ENCODE data around the gene POLR2E.
A peak's percentile ranks its signal among the peaks of the same experiment; 100 is the strongest.

Gene POLR2E

DNA sequence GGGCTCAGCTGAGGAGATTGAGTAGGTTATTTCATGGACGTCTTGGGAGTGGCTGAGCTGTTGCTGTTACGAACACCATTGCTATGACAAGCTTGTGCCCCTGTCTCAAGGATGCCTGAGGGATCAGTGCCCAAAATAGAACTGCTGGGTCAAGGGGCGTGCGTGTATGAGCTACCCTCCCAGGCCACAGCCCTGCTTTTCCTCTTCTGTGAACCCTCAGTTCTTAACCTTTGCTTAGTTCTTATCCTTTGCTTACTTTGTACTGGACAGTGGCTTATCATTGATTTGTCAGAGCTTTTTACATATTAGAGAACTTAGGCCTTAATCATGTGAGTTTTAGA, 19.2 kb downstream of the POLR2E start:
- no peak for DNase-seq

- DNase-seq = peak; percentile 60 to 98 (median 84)
Observed at GRCh38 chr19:1074544-1075283, 20.5 kb downstream of the POLR2E start.

- DNase-seq = no peak
Observed at GRCh38 chr19:1073956-1074517, 21.1 kb downstream of the POLR2E start.

- no peak for DNase-seq
Observed at GRCh38 chr19:1073063-1073955, 21.9 kb downstream of the POLR2E start.

DNA sequence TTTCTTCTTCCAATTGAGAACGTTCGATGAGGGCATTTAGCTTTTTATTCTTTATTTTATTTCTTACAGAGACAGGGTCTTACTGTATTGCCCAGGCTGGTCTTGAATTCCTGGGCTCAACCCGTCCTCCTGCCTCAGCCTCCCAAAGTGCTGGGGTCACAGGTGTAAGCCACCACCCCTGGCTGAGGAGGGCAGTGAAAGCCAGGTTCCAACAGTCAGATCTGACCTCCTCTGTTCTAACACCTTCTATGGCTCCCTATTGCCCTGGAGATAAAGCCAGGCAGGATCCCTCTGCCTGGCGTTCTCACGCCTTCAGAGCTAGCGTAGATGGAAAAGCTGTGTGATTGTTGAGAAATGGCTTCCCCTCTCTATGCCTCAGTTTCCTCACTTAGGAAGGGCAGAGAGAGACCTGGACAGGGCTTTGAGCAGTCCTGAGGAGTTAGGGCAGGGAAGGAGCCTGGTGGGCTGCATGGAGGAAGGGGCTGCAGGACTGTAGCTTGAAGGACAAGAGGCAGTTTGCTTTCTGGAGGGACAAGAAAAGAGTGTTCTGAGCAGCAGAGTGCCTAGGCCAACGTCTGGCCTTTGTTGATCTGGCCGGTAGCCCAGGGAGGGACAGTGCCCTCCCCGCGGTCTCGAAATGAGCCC, 22.7 kb downstream of the POLR2E start:
- DNase-seq = no peak

DNA sequence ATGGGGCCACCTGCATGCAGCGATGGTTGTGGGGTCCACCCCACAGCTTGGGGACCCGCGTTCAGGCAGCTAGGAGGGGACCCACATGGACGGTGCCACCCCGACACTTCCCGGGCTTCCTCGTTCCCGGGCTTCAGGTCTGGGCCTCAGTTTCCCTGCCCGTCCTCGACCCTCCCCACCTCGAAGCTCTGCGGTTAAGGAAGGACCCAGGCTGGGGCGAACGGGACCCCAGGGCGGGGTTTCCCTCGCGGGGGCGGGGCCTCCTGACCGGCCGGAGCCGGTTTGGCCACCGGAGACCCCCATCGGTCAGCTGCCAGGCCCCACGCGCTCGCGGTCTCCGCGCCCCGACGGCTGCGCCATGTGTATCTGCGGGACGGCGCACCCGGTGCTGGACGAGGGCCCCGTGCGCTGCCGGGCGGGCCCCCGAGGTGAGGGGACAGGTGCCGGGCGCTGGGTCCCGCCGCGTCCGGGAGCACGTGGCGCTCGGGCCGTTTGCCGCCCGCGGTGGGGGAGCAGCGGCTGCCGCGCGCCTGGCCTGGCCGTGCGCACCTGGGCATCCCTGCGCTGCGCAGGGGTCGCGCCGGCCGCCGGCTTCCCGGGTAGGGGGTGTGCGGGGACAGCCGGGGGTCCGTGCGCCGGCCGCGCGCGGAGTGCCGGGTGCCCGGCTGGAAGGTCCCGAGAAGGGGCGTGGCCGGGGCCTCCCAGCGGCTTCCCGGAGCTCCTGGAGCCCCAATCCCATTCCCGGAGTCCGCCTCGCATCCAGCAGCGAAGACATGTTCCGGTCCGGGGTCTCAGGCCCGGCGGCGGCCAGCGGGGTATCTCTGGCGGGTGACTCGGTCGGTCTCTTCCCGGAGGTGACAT, 24.0 kb downstream of the POLR2E start:
- DNase-seq = no peak

GRCh38 chr19:1070576-1070930, 24.6 kb downstream of the POLR2E start:
- no peak for DNase-seq

GRCh38 chr19:1069009-1069779, 26.0 kb downstream of the POLR2E start:
- DNase-seq = peak in 2 of 4 experiments; percentile 47 to 62

- peak in 2 of 4 experiments; percentile 74 to 83 for DNase-seq
Observed at GRCh38 chr19:1068009-1069001, 26.9 kb downstream of the POLR2E start.

DNA sequence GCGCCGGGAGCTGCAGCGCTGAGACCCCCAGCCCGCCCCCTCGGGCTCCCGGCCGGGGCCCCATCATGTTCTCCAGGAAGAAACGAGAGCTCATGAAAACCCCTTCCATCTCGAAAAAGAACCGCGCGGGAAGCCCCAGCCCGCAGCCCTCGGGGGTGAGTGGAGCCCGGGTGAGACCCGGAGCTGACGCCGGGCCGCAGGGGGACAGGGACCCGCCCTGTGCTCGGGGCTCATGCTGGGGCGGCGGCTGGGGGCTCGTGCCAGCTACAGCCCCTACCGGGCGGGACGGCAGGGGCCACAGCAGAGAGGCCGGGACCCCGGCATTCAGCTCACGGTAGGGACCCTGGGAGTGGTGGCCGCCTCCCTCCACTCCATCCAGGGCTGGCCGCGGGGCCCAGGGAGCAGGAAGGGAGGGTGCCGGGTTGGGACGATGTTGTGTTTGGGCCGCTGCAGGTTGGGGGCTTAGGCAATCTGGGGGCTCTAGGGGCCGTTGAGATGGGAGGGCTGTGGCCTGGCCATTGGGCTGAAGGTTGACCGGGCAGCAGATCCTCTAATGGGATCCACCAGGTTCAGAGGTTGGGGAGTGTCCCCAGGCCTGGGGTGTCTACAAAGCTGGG, 27.7 kb downstream of the POLR2E start:
- peak in 2 of 4 experiments; percentile 64 to 73 for DNase-seq

DNA sequence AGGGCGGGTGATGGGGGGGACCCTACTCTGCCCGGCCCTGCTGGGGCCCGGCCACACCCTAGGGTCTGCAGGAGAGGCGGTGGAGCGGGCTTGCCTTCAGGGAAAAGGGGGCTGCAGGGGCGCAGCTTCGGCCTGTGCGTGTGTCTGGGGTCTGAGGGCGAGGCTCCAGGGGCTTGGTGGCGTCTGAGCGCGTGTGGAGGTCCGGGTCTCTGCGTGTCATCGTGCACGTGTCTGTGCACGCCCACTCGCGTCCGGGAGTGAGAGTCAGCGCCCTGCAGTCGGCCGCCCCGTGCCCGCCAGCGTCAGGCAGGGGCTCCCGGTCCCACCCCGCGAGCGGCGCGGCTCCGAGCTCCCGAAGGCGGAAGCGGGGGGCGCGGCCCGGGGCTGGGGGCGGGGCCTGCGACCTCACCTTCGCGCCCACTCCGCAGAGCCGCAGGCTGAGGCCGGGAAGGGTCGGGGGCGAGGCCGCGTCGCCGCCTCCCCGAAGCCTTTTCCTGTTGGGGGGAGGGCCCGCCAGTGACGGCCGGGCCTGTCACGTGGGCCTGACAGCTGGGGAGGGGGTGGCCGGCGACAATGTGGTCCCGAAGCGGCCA, 28.3 kb downstream of the POLR2E start, which contains the start of gene ARHGAP45:
TSS of gene ARHGAP45 (plus strand) at position 420 of the 593 bp plus-strand sequence. CDS start 239 bp downstream, outside the sequence.
- DNase-seq = peak; percentile 39 to 83 (median 66)

DNA sequence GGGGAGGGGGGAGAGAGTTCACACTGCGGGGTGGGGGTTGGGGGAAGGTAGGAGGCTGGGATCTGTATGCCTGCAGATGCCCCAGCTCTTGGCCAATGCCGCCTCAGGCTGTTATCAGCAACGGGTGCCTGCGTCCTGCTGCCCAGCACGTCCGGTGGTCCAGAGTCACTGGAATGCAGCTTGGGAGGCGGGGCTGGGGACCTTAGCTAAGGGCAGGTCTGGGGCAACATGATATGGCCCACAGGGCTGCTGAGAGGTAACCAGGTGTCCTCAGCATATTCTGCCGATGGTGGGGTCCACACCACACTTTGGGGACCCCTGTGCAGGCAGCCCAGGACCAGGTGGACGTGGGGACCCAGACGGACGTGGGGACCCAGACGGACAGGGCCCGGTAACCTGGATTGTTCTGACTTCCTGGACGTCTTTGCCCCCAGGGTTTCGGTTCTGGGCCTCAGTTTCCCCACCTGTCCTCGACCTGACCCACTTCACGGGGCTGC, 28.9 kb downstream of the POLR2E start:
- no peak for DNase-seq

DNA sequence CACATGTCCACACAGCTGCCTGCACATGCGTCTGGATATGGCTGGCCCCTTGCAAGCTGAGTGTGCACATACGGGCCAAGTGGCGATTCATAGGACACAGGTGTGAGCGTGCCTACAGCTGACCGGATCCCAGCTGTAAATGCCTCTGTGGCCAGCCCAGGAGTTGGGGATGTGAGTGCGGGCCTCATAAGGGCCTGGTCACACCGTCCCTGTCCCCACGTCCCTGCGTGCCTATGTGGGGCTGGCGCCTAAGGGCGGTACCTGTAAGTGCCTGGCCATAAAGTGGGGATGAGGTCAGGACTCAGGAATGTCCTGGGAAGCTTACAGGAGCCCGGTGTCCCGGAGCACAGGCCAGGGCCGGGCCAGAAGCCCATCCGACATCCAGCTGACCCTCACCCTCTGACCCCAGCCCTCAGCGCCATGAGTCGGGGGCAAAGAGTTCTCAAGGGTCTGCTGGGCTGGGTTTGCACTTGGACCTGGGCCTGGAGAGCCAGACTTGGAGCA, 29.5 kb downstream of the POLR2E start:
- no peak for DNase-seq

DNA sequence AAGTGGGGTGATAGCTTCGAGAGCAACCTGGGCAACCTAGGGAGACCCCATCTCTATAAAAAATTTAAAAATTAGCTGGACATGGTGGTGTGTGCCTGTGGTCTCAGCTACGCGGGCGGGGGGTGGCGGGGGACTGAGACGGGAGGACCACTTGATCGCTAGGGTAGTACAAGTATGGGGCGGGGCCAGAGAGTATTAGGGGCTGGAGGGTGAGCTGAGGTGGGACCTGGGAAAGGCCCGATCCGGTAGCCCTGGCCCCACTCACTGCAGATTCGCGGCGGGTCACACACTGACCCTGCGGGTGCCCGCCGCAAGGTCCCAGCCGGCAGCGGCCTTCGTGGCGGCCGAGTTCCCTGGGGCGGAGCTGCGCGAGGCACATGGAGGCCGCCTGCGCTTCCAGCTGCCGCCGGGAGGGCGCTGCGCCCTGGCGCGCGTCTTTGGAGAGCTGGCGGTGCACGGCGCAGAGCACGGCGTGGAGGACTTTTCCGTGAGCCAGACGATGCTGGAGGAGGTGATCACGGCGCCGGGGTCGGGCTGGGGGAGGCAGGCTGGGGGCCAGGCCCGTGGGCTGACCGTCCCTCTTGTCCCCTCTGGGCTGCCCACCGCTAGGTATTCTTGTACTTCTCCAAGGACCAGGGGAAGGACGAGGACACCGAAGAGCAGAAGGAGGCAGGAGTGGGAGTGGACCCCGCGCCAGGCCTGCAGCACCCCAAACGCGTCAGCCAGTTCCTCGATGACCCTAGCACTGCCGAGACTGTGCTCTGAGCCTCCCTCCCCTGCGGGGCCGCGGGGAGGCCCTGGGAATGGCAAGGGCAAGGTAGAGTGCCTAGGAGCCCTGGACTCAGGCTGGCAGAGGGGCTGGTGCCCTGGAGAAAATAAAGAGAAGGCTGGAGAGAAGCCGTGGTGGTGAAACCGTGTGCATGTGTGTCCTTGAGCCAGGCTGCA, 30.2 kb downstream of the POLR2E start:
- DNase-seq = peak; percentile 47 to 68 (median 48)

- DNase-seq = no peak
Observed at GRCh38 chr19:1063909-1064660, 31.1 kb downstream of the POLR2E start.

DNA sequence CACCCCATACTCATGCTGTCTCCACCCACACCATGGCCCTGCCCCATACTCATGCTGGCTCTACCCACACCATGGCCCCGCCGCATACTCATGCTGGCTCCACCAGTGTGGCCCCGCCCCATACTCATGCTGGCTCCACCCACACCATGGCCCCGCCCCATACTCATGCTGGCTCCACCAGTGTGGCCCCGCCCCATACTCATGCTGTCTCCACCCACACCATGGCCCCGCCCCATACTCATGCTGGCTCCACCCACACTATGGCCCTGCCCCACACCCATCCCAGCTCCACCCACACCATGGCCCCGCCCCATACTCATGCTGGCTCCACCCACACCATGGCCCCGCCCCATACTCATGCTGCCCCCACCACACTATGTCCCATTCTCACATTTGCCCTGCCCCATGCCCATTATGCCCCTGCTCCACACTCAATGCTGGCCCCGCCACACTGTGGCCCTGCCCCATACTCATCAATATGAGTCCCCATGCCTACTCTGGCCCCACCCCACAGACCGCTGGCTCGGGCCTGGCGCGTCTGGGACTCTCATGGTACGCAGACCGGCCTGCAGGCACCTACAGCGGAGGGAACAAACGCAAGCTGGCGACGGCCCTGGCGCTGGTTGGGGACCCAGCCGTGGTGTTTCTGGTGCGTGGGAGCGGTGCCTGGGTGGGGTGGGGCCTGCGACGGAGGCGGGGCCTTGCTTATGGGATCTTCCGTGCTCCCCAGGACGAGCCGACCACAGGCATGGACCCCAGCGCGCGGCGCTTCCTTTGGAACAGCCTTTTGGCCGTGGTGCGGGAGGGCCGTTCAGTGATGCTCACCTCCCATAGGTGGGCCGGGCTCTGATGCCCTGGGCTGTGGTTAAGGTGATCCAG, 31.9 kb downstream of the POLR2E start:
- peak; percentile 35 to 55 (median 44) for DNase-seq

Data from activated naive CD4-positive, alpha-beta T cell (primary cell).